PFSK-1 (cell line): Measurements from ENCODE around the gene WNT2B.

ENCODE experiments used
- FOXP2 ChIP-seq: optimal IDR thresholded peaks from 2 replicates; pipeline ENCODE3; 2011; ENCODE audit warnings: borderline replicate concordance, control low read depth, inconsistent platforms; ENCODE audit not compliant: insufficient read depth; ENCODE audit errors: extremely low read length, extremely low read depth
- POLR2AphosphoS5 ChIP-seq: IDR thresholded peaks from 2 replicates; pipeline ENCODE4 v1.6.1; 2012; ENCODE audit warnings: low read depth, mild to moderate bottlenecking, control low read depth, low read length, moderate library complexity
- REST ChIP-seq, 2 experiments: IDR thresholded peaks; 2 replicates each; pipeline versions ENCODE4 v1.6.1 to v1.8.0; 2011 to 2012; ENCODE audit warnings: low read depth in 2 of 2, low read length in 2 of 2, control low read depth in 1 of 2, inconsistent platforms in 1 of 2, mild to moderate bottlenecking in 1 of 2, moderate library complexity in 1 of 2; ENCODE audit not compliant: insufficient read depth in 1 of 2
- SIN3A ChIP-seq: IDR thresholded peaks from 2 replicates; pipeline ENCODE4 v1.6.1; 2012; ENCODE audit warnings: mild to moderate bottlenecking, low read length, moderate library complexity, borderline replicate concordance; ENCODE audit not compliant: insufficient read depth
- TAF1 ChIP-seq: IDR thresholded peaks from 2 replicates; pipeline ENCODE4 v1.6.1; 2012; ENCODE audit warnings: low read length, control low read depth, borderline replicate concordance; ENCODE audit not compliant: insufficient read depth

- TF ChIP-seq POLR2AphosphoS5 (no peak), REST (IDR thresholded peaks at IDR 0.05; ENCODE audit: insufficient read depth in 1 of 2, low read depth in 2 of 2, low read length in 2 of 2) (no peak), SIN3A (no peak), TAF1 (no peak), FOXP2 (no peak)
Measured at GRCh38 chr1:112554411-112554810, 45.6 kb downstream of the WNT2B start.
